Liver (tissue), 9 donors: ENCODE results near the gene NCOR1. TPM values are rescaled to one million over a fixed set of nuclear protein-coding genes. Genes with fewer than 3 reads are reported as not detected.

Experiments used
- DNase-seq: peaks from one replicate; pipeline ENCODE4 v3.0.0-alpha.2; 2017; ENCODE audit warnings: low spot score
- H3K27ac ChIP-seq, 2 donors: one replicate each; pipeline ENCODE4 v1.7.0; 2013; ENCODE audit warnings: inconsistent platforms in 2 of 2, low read length in 2 of 2, control low read depth in 1 of 2, low read depth in 1 of 2, mild to moderate bottlenecking in 1 of 2
- H3K27me3 ChIP-seq, 4 donors: one replicate each; pipeline versions ENCODE4 v1.6.1 to v1.7.0; 2013; ENCODE audit warnings: low read length in 3 of 4, inconsistent platforms in 1 of 4, mild to moderate bottlenecking in 1 of 4, moderate library complexity in 1 of 4; ENCODE audit not compliant: control insufficient read depth in 4 of 4, insufficient read depth in 4 of 4
- H3K36me3 ChIP-seq, 4 donors: one replicate each; pipeline versions ENCODE4 v1.6.1 to v1.7.0; 2013; ENCODE audit warnings: low read length in 3 of 4, mild to moderate bottlenecking in 3 of 4, low read depth in 1 of 4, moderate library complexity in 1 of 4; ENCODE audit not compliant: control insufficient read depth in 4 of 4, insufficient read depth in 3 of 4
- H3K4me1 ChIP-seq, 4 donors: one replicate each; pipeline versions ENCODE4 v1.6.1 to v1.7.0; 2013; ENCODE audit warnings: low read length in 3 of 4, mild to moderate bottlenecking in 3 of 4, moderate library complexity in 1 of 4; ENCODE audit not compliant: control insufficient read depth in 4 of 4, insufficient read depth in 4 of 4
- H3K4me3 ChIP-seq, 3 donors: one replicate each; pipeline versions ENCODE4 v1.6.1 to v1.7.0; 2013; ENCODE audit warnings: low read length in 3 of 3, control low read depth in 1 of 3, low read depth in 1 of 3, mild to moderate bottlenecking in 1 of 3
- H3K9ac ChIP-seq, 2 donors: one replicate each; pipeline ENCODE4 v1.7.0; 2013; ENCODE audit warnings: low read length in 2 of 2, mild to moderate bottlenecking in 2 of 2, moderate library complexity in 2 of 2, control low read depth in 1 of 2, low read depth in 1 of 2
- H3K9me3 ChIP-seq, 4 donors: one replicate each; pipeline versions ENCODE4 v1.6.1 to v1.7.0; 2013; ENCODE audit warnings: low read length in 3 of 4; ENCODE audit not compliant: control insufficient read depth in 4 of 4
- EGR1 ChIP-seq, 2 donors: IDR thresholded peaks; 2 replicates each; pipeline ENCODE4 v1.6.1; 2016 to 2018; ENCODE audit warnings: antibody characterized with exemption in 2 of 2, low read depth in 2 of 2
- FOXA1 ChIP-seq: IDR thresholded peaks from 2 replicates; pipeline ENCODE4 v1.6.1; 2016; ENCODE audit warnings: antibody characterized with exemption
- FOXA2 ChIP-seq: IDR thresholded peaks from 2 replicates; pipeline ENCODE4 v1.6.1; 2016; ENCODE audit warnings: antibody characterized with exemption
- HNF4G ChIP-seq: IDR thresholded peaks from 2 replicates; pipeline ENCODE4 v1.6.1; 2016; ENCODE audit warnings: antibody characterized with exemption
- JUND ChIP-seq, 2 donors: IDR thresholded peaks; 2 replicates each; pipeline ENCODE4 v1.6.1; 2016; ENCODE audit warnings: antibody characterized with exemption in 2 of 2
- RAD21 ChIP-seq, 2 donors: IDR thresholded peaks; 2 replicates each; pipeline ENCODE4 v1.6.1; 2016; ENCODE audit warnings: antibody characterized with exemption in 2 of 2, mild to moderate bottlenecking in 2 of 2
- RXRA ChIP-seq, 2 donors: IDR thresholded peaks; 2 replicates each; pipeline ENCODE4 v1.6.1; 2017 to 2018; ENCODE audit warnings: antibody characterized with exemption in 2 of 2, mild to moderate bottlenecking in 1 of 2
- WGBS: extraction: QIAGEN DNeasy Blood & Tissue Kit; methylation state at CpG from one replicate; pipeline ENCODE4 v1.1.7; 2013; 5-methylcytosine and 5-hydroxymethylcytosine counted together
- polyA plus RNA-seq, 2 donors: library from polyadenylated mRNA; stranded (reverse) in 1 of 2; unstranded in 1 of 2; fragments of 200-250 nt in 1 of 2; fragments of >200 nt in 1 of 2; fragmentation: Nextera tagmentation in 1 of 2; extraction: Ambion mirVana in 1 of 2; gene quantifications; one replicate each; pipeline versions ENCODE4 v1.2.1 to v1.2.3, GENCODE V29; 2013 to 2015
- total RNA-seq, 2 donors: library from RNA; depleted of rRNA; stranded (reverse); fragments of >200 nt; gene quantifications; one replicate each; pipeline ENCODE4 v1.2.3, GENCODE V29; 2014
- TF ChIP-seq, protein P1 (sequence below): fragments of 150-350 bp; IDR thresholded peaks from 2 replicates; pipeline ENCODE4 v1.5.1; 2017; ENCODE audit warnings: improper control_type of control experiment, low read depth, low read length; ENCODE audit not compliant: missing input control
- TF ChIP-seq, protein P2 (sequence below): IDR thresholded peaks from 2 replicates; pipeline ENCODE4 v1.6.1; 2016; ENCODE audit warnings: antibody characterized with exemption
- TF ChIP-seq, protein P3 (sequence below): IDR thresholded peaks from 2 replicates; pipeline ENCODE4 v1.6.1; 2016; ENCODE audit warnings: antibody characterized with exemption
- donor health status: healthy.
- donor health status: healthy.
- donor health status: healthy.
- donor health status: healthy.
- donor health status: healthy.

Gene NCOR1
- total and polyA plus RNA-seq, 4 donors, result 23.6 to 94.8 (median 77.0) TPM

DNA sequence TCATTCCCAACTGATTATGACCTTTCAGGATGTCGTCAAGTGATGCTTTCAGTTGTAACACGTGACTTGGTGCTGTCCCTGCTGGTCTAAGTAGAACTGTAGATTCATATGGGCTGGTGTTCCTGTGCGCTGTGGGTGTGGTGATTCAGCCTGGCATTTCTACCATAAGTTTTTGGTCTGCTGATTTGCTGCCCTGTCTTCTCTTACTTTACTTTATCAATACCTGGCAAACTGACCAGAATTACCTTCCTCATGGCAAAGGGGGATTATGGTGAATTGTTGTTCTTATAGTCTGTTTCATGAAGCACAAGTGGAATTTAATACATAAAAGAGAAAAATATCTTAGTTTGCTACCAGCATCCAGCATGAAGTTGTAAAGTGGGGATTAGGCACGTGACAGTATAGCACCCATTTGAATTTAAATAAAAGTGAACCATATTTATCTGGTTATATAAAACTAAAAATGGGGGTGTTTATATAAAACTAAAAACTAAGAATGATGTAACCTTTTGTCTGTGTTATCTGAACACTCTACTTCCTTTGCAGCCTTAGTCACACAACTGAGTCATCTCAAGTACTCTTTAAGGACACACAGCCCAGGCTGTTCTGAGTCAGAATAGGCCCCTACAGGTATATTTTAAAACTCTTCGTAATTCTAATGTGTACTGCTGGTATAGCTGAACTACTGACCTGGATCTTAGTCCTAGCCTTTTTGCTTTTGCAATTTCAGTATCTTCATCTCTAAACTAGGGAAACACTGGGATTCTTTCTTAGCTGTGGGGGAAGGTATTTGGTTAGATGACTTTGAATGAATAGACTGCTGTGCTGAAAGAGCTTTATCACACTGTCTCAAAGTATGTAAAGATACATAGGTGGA is 187.4 kb downstream of the NCOR1 start:
- peaks cover 0 to 2% (median 0%) of the 10 kb centered on the region in 4 donors for H3K4me1 ChIP-seq
- no peaks in the 10 kb centered on the region for H3K27me3 ChIP-seq
- no peak overlapping the region for H3K9ac ChIP-seq
- DNase-seq, result no peak
- peaks cover 8 to 85% (median 73%) of the 10 kb centered on the region in 4 donors for H3K36me3 ChIP-seq
- no peak overlapping the region for H3K4me3 ChIP-seq
- 86% methylated on average over 5 of the region's 5 CpGs for WGBS
- H3K9me3 ChIP-seq, result no peaks in the 10 kb centered on the region
- TF ChIP-seq, protein P1, sequence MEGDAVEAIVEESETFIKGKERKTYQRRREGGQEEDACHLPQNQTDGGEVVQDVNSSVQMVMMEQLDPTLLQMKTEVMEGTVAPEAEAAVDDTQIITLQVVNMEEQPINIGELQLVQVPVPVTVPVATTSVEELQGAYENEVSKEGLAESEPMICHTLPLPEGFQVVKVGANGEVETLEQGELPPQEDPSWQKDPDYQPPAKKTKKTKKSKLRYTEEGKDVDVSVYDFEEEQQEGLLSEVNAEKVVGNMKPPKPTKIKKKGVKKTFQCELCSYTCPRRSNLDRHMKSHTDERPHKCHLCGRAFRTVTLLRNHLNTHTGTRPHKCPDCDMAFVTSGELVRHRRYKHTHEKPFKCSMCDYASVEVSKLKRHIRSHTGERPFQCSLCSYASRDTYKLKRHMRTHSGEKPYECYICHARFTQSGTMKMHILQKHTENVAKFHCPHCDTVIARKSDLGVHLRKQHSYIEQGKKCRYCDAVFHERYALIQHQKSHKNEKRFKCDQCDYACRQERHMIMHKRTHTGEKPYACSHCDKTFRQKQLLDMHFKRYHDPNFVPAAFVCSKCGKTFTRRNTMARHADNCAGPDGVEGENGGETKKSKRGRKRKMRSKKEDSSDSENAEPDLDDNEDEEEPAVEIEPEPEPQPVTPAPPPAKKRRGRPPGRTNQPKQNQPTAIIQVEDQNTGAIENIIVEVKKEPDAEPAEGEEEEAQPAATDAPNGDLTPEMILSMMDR, result no peak
- peak in 1 of 2 donors; percentile 42 for TF ChIP-seq JUND (IDR thresholded peaks at IDR 0.05)
- TF ChIP-seq, protein P2, sequence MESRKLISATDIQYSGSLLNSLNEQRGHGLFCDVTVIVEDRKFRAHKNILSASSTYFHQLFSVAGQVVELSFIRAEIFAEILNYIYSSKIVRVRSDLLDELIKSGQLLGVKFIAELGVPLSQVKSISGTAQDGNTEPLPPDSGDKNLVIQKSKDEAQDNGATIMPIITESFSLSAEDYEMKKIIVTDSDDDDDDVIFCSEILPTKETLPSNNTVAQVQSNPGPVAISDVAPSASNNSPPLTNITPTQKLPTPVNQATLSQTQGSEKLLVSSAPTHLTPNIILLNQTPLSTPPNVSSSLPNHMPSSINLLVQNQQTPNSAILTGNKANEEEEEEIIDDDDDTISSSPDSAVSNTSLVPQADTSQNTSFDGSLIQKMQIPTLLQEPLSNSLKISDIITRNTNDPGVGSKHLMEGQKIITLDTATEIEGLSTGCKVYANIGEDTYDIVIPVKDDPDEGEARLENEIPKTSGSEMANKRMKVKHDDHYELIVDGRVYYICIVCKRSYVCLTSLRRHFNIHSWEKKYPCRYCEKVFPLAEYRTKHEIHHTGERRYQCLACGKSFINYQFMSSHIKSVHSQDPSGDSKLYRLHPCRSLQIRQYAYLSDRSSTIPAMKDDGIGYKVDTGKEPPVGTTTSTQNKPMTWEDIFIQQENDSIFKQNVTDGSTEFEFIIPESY, result no peak
- H3K27ac ChIP-seq, result peak overlapping the region in 1 of 2 donors; percentile 54

DNA sequence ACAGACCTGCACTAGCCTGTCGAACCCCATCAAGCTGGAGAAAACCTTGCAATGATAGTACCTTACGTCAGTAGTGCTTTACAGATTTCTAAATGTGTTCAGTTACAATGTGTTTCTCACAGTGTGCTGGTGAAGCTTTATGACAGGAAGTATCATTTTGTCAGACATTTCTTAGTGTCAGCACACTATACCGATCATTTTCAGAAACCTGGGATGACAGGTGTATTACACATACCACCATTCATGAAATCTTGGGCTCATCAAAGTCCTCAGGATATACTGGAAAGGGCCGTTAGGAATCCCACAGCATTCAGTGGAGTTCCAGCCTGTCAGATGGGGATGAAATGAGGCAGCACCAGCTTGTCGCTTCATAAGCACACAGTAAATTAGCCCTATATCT is 188.4 kb downstream of the NCOR1 start:
- Histone ChIP-seq H3K9me3 (no peaks in the 10 kb centered on the region), H3K27me3 (no peaks in the 10 kb centered on the region), H3K4me1 (peaks cover 0 to 2% (median 0%) of the 10 kb centered on the region in 4 donors), H3K4me3 (no peak overlapping the region), H3K9ac (no peak overlapping the region), H3K36me3 (peaks cover 8 to 75% (median 68%) of the 10 kb centered on the region in 4 donors), H3K27ac (peak overlapping the region in 1 of 2 donors; percentile 54)
- DNase-seq, result no peak
- 96% methylated on average over 5 of the region's 5 CpGs for WGBS
- no peak for TF ChIP-seq EGR1 (IDR thresholded peaks at IDR 0.05; ENCODE audit: low read depth in 2 of 2)
- TF ChIP-seq, protein P1, result no peak
- TF ChIP-seq HNF4G, result no peak
- TF ChIP-seq FOXA2, result no peak
- TF ChIP-seq, protein P3, sequence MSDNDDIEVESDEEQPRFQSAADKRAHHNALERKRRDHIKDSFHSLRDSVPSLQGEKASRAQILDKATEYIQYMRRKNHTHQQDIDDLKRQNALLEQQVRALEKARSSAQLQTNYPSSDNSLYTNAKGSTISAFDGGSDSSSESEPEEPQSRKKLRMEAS, result no peak
- no peak for TF ChIP-seq RXRA (IDR thresholded peaks at IDR 0.05)
- no peak for TF ChIP-seq FOXA1
- no peak for TF ChIP-seq RAD21 (IDR thresholded peaks at IDR 0.05)
- TF ChIP-seq JUND (IDR thresholded peaks at IDR 0.05), result no peak
